ENCODE data around the gene UBE2E2. TPM values are rescaled to one million over a fixed set of nuclear protein-coding genes. Genes with fewer than 3 reads are reported as not detected.

The UBE2E2 gene
- total RNA-seq, 3 donors from 2014 or later, result 31.5 to 96.2 (median 59.7) TPM

GRCh38 chr3:23547905-23548650 is 345.0 kb downstream of the UBE2E2 start:
- H3K27ac ChIP-seq, result no peak overlapping the region
- TF ChIP-seq CTCF (IDR thresholded peaks at IDR 0.05), result no peak
- TF ChIP-seq POLR2AphosphoS5 (IDR thresholded peaks at IDR 0.05), result no peak
- TF ChIP-seq POLR2A (IDR thresholded peaks at IDR 0.05), result no peak
- intact Hi-C loops (cut with DNase I; ENCODE audit: low total_unique reads), result no loop called here
- no peaks in the 10 kb centered on the region for H3K36me3 ChIP-seq
- H3K27me3 ChIP-seq, result no peaks in the 10 kb centered on the region
- H3K4me3 ChIP-seq, result no peak overlapping the region
- DNase-seq (ENCODE audit: low spot score in 2 of 2), result no peak
- no peaks in the 10 kb centered on the region for H3K4me1 ChIP-seq
- no peaks in the 10 kb centered on the region for H3K9me3 ChIP-seq

GRCh38 chr3:23548706-23549105 is 345.6 kb downstream of the UBE2E2 start:
- no peak for TF ChIP-seq POLR2A (IDR thresholded peaks at IDR 0.05)
- TF ChIP-seq CTCF (IDR thresholded peaks at IDR 0.05), result no peak
- TF ChIP-seq POLR2AphosphoS5 (IDR thresholded peaks at IDR 0.05), result no peak
- H3K27me3 ChIP-seq, result no peaks in the 10 kb centered on the region
- no peaks in the 10 kb centered on the region for H3K4me1 ChIP-seq
- no peaks in the 10 kb centered on the region for H3K36me3 ChIP-seq
- H3K27ac ChIP-seq, result no peak overlapping the region
- no peaks in the 10 kb centered on the region for H3K9me3 ChIP-seq
- no peak overlapping the region for H3K4me3 ChIP-seq
- intact Hi-C loops (cut with DNase I; ENCODE audit: low total_unique reads), result no loop called here
- DNase-seq (ENCODE audit: low spot score in 2 of 2), result no peak

GRCh38 chr3:23549148-23549910 is 346.2 kb downstream of the UBE2E2 start:
- H3K4me3 ChIP-seq, result no peak overlapping the region
- H3K4me1 ChIP-seq, result no peaks in the 10 kb centered on the region
- H3K36me3 ChIP-seq, result no peaks in the 10 kb centered on the region
- H3K27me3 ChIP-seq, result no peaks in the 10 kb centered on the region
- DNase-seq (ENCODE audit: low spot score in 2 of 2), result no peak
- intact Hi-C loops (cut with DNase I; ENCODE audit: low total_unique reads), result no loop called here
- TF ChIP-seq CTCF (IDR thresholded peaks at IDR 0.05) (no peak), POLR2AphosphoS5 (IDR thresholded peaks at IDR 0.05) (no peak)
- no peak overlapping the region for H3K27ac ChIP-seq
- H3K9me3 ChIP-seq, result no peaks in the 10 kb centered on the region

GRCh38 chr3:23550402-23550801 is 347.3 kb downstream of the UBE2E2 start:
- Histone ChIP-seq H3K9me3 (no peaks in the 10 kb centered on the region), H3K27ac (no peak overlapping the region), H3K27me3 (no peaks in the 10 kb centered on the region), H3K4me3 (no peak overlapping the region), H3K4me1 (no peaks in the 10 kb centered on the region), H3K36me3 (no peaks in the 10 kb centered on the region)
- no peak for DNase-seq (ENCODE audit: low spot score in 2 of 2)
- TF ChIP-seq CTCF (IDR thresholded peaks at IDR 0.05) (no peak), POLR2A (IDR thresholded peaks at IDR 0.05) (no peak), POLR2AphosphoS5 (IDR thresholded peaks at IDR 0.05) (no peak)
- intact Hi-C loops (cut with DNase I; ENCODE audit: low total_unique reads), result no loop called here

GRCh38 chr3:23552506-23552905 is 349.4 kb downstream of the UBE2E2 start:
- H3K9me3 ChIP-seq, result no peaks in the 10 kb centered on the region
- H3K36me3 ChIP-seq, result no peaks in the 10 kb centered on the region
- H3K27me3 ChIP-seq, result no peaks in the 10 kb centered on the region
- TF ChIP-seq POLR2A (IDR thresholded peaks at IDR 0.05) (no peak), CTCF (IDR thresholded peaks at IDR 0.05) (no peak), POLR2AphosphoS5 (IDR thresholded peaks at IDR 0.05) (no peak)
- no peak for DNase-seq (ENCODE audit: low spot score in 2 of 2)
- H3K27ac ChIP-seq, result no peak overlapping the region
- H3K4me1 ChIP-seq, result no peaks in the 10 kb centered on the region
- intact Hi-C loops (cut with DNase I; ENCODE audit: low total_unique reads), result no loop called here
- H3K4me3 ChIP-seq, result no peak overlapping the region
